Central memory CD8-positive, alpha-beta T cell (primary cell): ENCODE results near the gene SEPTIN10.

Experiments used
- ATAC-seq: fragments of 150-1000 bp; cut with Tn5 transposase; replicated peaks from 2 replicates; pipeline ENCODE4 v1.10.0; 2022; ENCODE audit warnings: mild to moderate bottlenecking, moderate FRiP score, moderate number of reproducible peaks; ENCODE audit not compliant: poor library complexity, severe bottlenecking; ENCODE audit errors: extremely low read depth
- DNase-seq, 2 donors: peaks; one replicate each; pipeline ENCODE4 v3.0.0; 2021; ENCODE audit warnings: low spot score in 2 of 2
- H3K27ac Mint-ChIP-seq: one replicate; pipeline ENCODE4 v1.8.0; 2022; ENCODE audit warnings: low read depth, mild to moderate bottlenecking, moderate library complexity, mixed read lengths
- H3K27me3 Mint-ChIP-seq: one replicate; pipeline ENCODE4 v1.8.0; 2022; ENCODE audit warnings: mixed read lengths
- H3K36me3 Mint-ChIP-seq: one replicate; pipeline ENCODE4 v1.8.0; 2022; ENCODE audit warnings: mild to moderate bottlenecking, moderate library complexity, mixed read lengths; ENCODE audit not compliant: insufficient read depth
- H3K4me1 Mint-ChIP-seq: one replicate; pipeline ENCODE4 v1.8.0; 2022; ENCODE audit warnings: mixed read lengths
- H3K4me3 Mint-ChIP-seq: one replicate; pipeline ENCODE4 v1.8.0; 2022; ENCODE audit warnings: mild to moderate bottlenecking, moderate library complexity, mixed read lengths
- H3K9me3 Mint-ChIP-seq: one replicate; pipeline ENCODE4 v1.8.0; 2022; ENCODE audit warnings: mixed read lengths

Gene SEPTIN10

DNA sequence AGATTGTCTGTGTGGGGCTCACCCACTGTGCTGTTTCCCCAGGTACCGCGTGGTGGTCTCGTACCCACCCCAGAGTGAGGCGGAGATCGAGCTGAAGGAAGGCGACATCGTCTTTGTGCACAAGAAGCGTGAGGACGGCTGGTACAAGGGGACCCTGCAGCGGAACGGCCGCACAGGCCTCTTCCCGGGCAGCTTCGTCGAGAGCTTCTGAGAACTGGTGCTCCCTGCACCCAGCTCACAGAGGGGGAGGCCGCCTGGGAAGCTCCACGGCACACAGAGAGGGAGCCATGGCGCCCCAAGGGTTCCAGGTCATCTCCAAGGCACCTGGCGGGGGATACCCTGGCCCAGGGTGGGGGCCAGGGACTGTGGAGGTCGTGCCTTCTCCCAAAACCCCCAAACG lies 112.3 kb downstream of the SEPTIN10 start:
- no peak overlapping the region for H3K4me3 Mint-ChIP-seq
- no peaks in the 10 kb centered on the region for H3K9me3 Mint-ChIP-seq
- DNase-seq (no peak), ATAC-seq (no peak)
- peaks cover 2% of the 10 kb centered on the region for H3K36me3 Mint-ChIP-seq
- H3K27ac Mint-ChIP-seq, result no peak overlapping the region
- no peaks in the 10 kb centered on the region for H3K4me1 Mint-ChIP-seq
- no peaks in the 10 kb centered on the region for H3K27me3 Mint-ChIP-seq

DNA sequence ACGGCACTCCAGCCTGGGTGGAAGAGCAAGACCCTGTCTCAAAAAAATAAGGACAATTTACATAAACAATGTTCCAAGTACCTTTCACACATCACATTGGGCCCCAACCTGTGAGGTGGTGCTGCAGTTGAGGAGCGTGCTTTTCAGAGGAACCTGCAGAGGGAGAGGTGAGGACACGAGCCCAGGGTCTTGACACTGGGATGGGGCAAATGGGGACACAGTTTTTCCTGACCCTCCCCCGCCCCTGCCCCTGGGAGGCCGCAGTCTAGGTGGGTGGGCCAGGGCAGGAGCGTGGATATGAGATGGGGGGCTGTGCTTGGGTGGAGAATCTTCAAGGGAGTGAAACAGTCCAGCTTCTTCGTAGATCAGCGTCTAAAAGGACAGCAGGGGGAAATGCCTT lies 112.9 kb downstream of the SEPTIN10 start:
- Mint-ChIP-seq H3K4me1 (no peaks in the 10 kb centered on the region), H3K9me3 (no peaks in the 10 kb centered on the region), H3K27ac (no peak overlapping the region), H3K4me3 (no peak overlapping the region), H3K36me3 (peaks cover 2% of the 10 kb centered on the region), H3K27me3 (no peaks in the 10 kb centered on the region)
- no peak for ATAC-seq
- DNase-seq, result no peak

DNA sequence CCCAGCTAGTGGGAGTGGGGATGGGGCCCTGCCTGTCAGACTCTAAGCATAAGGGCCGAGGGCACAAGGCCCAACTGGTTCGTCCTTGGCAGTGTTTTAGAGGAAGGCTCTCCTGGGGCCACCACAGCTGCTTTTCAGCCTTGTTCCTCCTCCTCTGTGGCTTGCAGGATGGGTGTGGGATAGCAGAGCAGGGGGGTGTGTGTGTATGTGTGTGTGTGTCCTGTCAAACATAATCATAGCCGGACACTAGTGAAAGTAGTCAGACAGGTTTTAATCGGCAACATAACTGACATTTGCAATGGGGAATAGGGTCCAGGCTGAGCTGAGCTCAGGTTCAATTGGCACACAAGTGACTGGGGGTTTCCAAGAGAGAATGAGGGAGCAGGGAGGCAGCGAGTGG lies 114.2 kb downstream of the SEPTIN10 start:
- Mint-ChIP-seq H3K4me3 (no peak overlapping the region), H3K9me3 (no peaks in the 10 kb centered on the region), H3K4me1 (no peaks in the 10 kb centered on the region), H3K36me3 (no peaks in the 10 kb centered on the region), H3K27me3 (no peaks in the 10 kb centered on the region), H3K27ac (no peak overlapping the region)
- ATAC-seq (no peak), DNase-seq (no peak)

DNA sequence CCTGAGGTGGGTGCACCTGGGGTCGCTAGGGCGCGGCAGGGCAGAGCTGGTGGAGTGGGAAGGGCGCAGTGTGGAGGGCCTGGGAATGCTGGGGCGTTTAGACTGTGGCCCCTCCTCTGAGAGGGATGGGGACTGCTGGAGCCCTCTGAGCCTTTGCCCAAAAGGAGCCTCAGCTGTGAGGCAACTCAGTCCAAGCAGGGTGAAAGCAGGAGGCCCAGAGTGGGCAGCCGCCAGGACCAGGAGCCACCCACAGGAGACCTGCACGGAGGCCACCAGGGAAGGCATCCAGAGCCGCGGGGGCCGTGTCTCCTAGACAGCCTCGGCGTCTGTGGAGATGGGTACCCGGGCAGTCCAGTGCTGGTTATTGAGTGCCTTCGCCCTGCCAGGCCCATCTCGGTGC lies 114.9 kb downstream of the SEPTIN10 start:
- Mint-ChIP-seq H3K4me3 (no peak overlapping the region), H3K27me3 (no peaks in the 10 kb centered on the region), H3K36me3 (no peaks in the 10 kb centered on the region), H3K27ac (no peak overlapping the region), H3K4me1 (no peaks in the 10 kb centered on the region), H3K9me3 (no peaks in the 10 kb centered on the region)
- ATAC-seq (no peak), DNase-seq (no peak)

DNA sequence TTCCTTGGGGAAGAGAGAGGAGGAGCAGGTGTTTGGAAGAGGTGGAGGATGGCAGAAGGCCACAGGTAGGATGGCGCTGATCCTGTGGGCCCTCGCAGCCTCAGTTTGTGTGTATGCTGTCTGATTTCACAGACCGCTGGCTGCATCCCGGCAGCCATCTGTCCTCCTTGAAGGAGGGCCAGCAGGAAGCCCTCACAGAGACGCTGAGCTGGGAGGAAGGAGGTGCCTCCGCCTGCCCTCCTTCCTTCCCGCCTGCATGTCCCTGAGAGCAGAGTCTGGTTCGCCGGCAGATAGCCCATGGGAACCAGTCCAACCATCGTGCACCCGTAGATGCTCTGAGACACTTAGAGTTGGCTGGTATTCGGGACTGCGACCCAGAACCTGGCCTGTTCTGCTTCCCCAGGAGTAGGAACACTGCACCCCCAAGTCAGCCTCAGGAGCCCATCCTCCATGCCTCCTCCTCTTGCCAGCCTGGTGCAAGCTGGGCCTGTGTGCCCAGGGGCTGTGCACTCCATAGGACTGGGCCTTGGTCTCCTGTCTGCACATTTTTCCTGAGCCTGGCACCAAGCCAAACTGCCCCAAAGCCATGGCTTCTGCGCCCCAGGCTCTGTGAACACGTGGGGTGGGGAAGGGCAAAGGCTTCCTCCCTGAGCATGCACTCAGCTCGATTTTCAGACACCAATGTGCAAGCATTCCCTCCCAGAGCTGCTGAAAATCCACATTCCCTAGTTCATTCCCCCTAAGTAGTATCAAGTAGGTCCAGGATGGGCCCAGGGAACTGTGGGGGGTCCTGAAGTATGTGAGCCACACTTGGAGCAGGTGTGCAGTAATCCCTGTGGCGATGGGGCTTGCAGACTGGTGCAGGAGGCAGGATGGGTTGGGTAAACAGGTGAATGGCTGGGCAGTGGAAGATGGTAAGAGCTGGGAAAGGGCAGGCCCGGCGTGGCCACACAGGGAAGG lies 115.6 kb downstream of the SEPTIN10 start:
- H3K27ac Mint-ChIP-seq, result no peak overlapping the region
- H3K4me1 Mint-ChIP-seq, result no peaks in the 10 kb centered on the region
- ATAC-seq (no peak), DNase-seq (no peak)
- H3K27me3 Mint-ChIP-seq, result no peaks in the 10 kb centered on the region
- H3K36me3 Mint-ChIP-seq, result no peaks in the 10 kb centered on the region
- H3K9me3 Mint-ChIP-seq, result no peaks in the 10 kb centered on the region
- no peak overlapping the region for H3K4me3 Mint-ChIP-seq

DNA sequence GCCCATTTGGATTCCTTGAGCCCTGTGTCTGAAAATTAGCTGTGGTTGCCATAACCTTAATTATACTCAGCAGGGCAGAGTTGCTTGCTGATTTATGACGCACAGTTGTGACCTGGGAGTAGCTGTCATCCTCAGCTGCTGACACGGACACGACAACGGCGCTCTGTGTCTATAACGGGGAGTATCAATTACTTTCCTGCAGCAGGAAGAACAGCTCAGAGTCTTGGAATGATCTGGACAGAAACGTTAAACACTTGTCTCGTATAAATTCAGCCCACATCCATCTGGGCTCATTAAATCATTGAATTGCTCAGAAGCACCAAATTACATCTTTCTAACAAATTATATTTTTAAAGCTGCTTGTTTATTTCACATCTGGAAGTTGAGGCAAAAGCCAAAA lies 116.3 kb downstream of the SEPTIN10 start:
- no peaks in the 10 kb centered on the region for H3K36me3 Mint-ChIP-seq
- no peaks in the 10 kb centered on the region for H3K4me1 Mint-ChIP-seq
- no peaks in the 10 kb centered on the region for H3K27me3 Mint-ChIP-seq
- ATAC-seq (no peak), DNase-seq (no peak)
- H3K9me3 Mint-ChIP-seq, result no peaks in the 10 kb centered on the region
- H3K27ac Mint-ChIP-seq, result no peak overlapping the region
- no peak overlapping the region for H3K4me3 Mint-ChIP-seq

DNA sequence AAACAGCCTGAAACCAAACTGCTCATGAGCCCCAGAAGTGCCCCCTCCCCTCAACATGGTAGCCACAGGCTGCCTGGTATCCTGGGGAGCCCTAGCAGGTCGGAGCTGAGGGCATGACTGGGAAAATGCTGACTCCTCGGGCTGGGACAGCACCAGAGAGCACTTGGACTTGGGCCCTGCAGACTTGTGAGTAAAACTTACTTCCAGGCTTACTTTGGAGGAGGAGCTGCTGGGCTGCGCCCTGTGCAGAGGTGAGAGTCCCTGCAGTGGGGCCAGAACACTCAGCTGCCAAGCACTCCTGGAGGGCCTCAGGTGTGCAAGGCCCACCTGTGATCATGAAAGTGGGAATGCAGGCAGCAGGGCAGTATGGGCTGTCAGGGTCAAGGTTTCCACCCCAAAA lies 119.4 kb downstream of the SEPTIN10 start:
- ATAC-seq (no peak), DNase-seq (no peak)
- Mint-ChIP-seq H3K4me3 (no peak overlapping the region), H3K4me1 (no peaks in the 10 kb centered on the region), H3K27ac (no peak overlapping the region), H3K9me3 (no peaks in the 10 kb centered on the region), H3K36me3 (no peaks in the 10 kb centered on the region), H3K27me3 (no peaks in the 10 kb centered on the region)

DNA sequence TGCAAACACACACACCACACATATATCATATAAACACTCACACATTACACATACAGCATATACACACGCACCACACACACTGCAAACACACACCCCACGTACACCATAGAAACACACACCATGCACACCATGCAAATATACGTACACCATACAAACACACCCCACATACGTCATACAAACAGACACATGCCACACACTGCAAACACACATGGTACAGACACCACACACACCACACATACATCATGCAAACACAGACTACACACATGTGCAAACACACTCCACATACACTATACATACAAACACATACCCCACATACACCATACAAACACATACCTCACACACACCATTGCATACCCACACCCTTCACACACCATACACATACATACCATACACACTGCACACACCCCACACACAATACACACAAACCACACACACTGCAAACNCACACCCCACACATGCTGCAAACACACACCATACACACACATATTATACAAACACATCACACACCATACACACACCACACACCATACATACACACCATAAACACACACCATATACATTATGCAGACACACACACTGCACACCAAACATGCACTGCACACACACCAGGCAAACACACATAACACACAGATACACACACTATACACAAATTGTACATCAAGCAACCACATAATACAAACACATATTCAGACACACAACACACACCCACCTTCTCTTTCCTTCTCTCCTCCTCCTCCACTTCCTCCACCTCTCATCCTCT lies 120.4 kb downstream of the SEPTIN10 start:
- Mint-ChIP-seq H3K4me3 (no peak overlapping the region), H3K4me1 (no peaks in the 10 kb centered on the region), H3K9me3 (no peaks in the 10 kb centered on the region), H3K27me3 (no peaks in the 10 kb centered on the region), H3K36me3 (no peaks in the 10 kb centered on the region), H3K27ac (no peak overlapping the region)
- no peak for DNase-seq
- ATAC-seq, result no peak
